Measurements from ENCODE around the gene OR4D9.

Gene OR4D9

GRCh38 chr11:59520741-59521140 lies 9.4 kb downstream of the OR4D9 start:
- no peaks in the 10 kb centered on the region for H3K79me2 ChIP-seq (ENCODE audit: insufficient read depth, low read length)
- no peak for TF ChIP-seq EZH2 (IDR thresholded peaks at IDR 0.05; ENCODE audit: borderline replicate concordance, low read length)
- TF ChIP-seq, protein P1, sequence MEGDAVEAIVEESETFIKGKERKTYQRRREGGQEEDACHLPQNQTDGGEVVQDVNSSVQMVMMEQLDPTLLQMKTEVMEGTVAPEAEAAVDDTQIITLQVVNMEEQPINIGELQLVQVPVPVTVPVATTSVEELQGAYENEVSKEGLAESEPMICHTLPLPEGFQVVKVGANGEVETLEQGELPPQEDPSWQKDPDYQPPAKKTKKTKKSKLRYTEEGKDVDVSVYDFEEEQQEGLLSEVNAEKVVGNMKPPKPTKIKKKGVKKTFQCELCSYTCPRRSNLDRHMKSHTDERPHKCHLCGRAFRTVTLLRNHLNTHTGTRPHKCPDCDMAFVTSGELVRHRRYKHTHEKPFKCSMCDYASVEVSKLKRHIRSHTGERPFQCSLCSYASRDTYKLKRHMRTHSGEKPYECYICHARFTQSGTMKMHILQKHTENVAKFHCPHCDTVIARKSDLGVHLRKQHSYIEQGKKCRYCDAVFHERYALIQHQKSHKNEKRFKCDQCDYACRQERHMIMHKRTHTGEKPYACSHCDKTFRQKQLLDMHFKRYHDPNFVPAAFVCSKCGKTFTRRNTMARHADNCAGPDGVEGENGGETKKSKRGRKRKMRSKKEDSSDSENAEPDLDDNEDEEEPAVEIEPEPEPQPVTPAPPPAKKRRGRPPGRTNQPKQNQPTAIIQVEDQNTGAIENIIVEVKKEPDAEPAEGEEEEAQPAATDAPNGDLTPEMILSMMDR (IDR thresholded peaks at IDR 0.05; ENCODE audit: low read length): no peak
- no peaks in the 10 kb centered on the region for H3K9me3 ChIP-seq (ENCODE audit: low read length)
- no peak overlapping the region for H3K4me3 ChIP-seq (ENCODE audit: low read depth, low read length, poor library complexity, severe bottlenecking)
- H3F3A ChIP-seq (ENCODE audit: insufficient read depth, low read length): no peaks in the 10 kb centered on the region
- no peak overlapping the region for H2AFZ ChIP-seq (ENCODE audit: low read length)
- no peak overlapping the region for H3K27ac ChIP-seq (ENCODE audit: low read depth, low read length, poor library complexity, severe bottlenecking)
- no peaks in the 10 kb centered on the region for H3K9me2 ChIP-seq (ENCODE audit: low read depth, low read length)
- H3K27me3 ChIP-seq (ENCODE audit: insufficient read depth, low read length): no peaks in the 10 kb centered on the region; the same call in 1 of the 2 replicates
- no peaks in the 10 kb centered on the region for H3K4me1 ChIP-seq (ENCODE audit: insufficient read depth, low read length, severe bottlenecking)
- no peaks in the 10 kb centered on the region for H3K36me3 ChIP-seq (ENCODE audit: insufficient read depth, low read length)
- H4K20me1 ChIP-seq (ENCODE audit: insufficient read depth, low read length): no peaks in the 10 kb centered on the region
- no peak overlapping the region for H3K4me2 ChIP-seq (ENCODE audit: low read length)
- no peak overlapping the region for H3K9ac ChIP-seq (ENCODE audit: low read length)

- Histone ChIP-seq H3K27me3 (ENCODE audit: insufficient read depth, low read length) (no peaks in the 10 kb centered on the region; the same call in 1 of the 2 replicates), H3K36me3 (ENCODE audit: insufficient read depth, low read length) (no peaks in the 10 kb centered on the region), H3K4me1 (ENCODE audit: insufficient read depth, low read length, severe bottlenecking) (no peaks in the 10 kb centered on the region), H3K79me2 (ENCODE audit: insufficient read depth, low read length) (no peaks in the 10 kb centered on the region), H3K9ac (ENCODE audit: low read length) (no peak overlapping the region), H2AFZ (ENCODE audit: low read length) (no peak overlapping the region), H3K4me3 (ENCODE audit: low read depth, low read length, poor library complexity, severe bottlenecking) (no peak overlapping the region), H3K9me2 (ENCODE audit: low read depth, low read length) (no peaks in the 10 kb centered on the region), H3K27ac (ENCODE audit: low read depth, low read length, poor library complexity, severe bottlenecking) (no peak overlapping the region), H3K9me3 (ENCODE audit: low read length) (no peaks in the 10 kb centered on the region), H4K20me1 (ENCODE audit: insufficient read depth, low read length) (no peaks in the 10 kb centered on the region), H3F3A (ENCODE audit: insufficient read depth, low read length) (no peaks in the 10 kb centered on the region), H3K4me2 (ENCODE audit: low read length) (no peak overlapping the region)
- TF ChIP-seq, protein P1 (IDR thresholded peaks at IDR 0.05; ENCODE audit: low read length): no peak
- TF ChIP-seq EZH2 (IDR thresholded peaks at IDR 0.05; ENCODE audit: borderline replicate concordance, low read length): no peak
Observed at GRCh38 chr11:59523541-59523940, 12.2 kb downstream of the OR4D9 start.

DNA sequence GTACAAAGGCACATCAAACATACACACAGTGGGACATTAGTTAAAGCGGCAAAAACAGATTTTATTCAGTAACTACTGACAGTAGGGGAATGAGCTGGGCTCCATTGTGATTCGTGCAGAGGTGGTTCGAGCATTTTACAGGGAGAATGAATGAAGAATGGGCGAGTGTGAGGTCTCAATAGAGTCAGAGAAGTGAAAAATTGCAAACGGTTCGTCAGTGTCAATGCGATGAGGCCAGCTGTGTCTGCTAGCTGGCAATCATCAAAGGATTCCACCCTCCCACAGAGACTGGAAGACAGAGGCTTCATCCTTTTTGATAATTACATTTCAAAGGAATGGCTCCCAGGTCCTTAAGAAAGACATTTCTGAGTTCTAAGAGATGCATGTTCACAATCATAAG lies 17.4 kb downstream of the OR4D9 start:
- Histone ChIP-seq H3K36me3 (ENCODE audit: insufficient read depth, low read length) (no peaks in the 10 kb centered on the region), H3K27me3 (ENCODE audit: insufficient read depth, low read length) (no peaks in the 10 kb centered on the region), H3K79me2 (ENCODE audit: insufficient read depth, low read length) (no peaks in the 10 kb centered on the region), H3F3A (ENCODE audit: insufficient read depth, low read length) (no peaks in the 10 kb centered on the region), H3K4me3 (ENCODE audit: low read depth, low read length, poor library complexity, severe bottlenecking) (no peak overlapping the region), H3K9me2 (ENCODE audit: low read depth, low read length) (no peaks in the 10 kb centered on the region), H3K9me3 (ENCODE audit: low read length) (no peaks in the 10 kb centered on the region), H3K4me2 (ENCODE audit: low read length) (no peak overlapping the region), H4K20me1 (ENCODE audit: insufficient read depth, low read length) (no peaks in the 10 kb centered on the region), H3K4me1 (ENCODE audit: insufficient read depth, low read length, severe bottlenecking) (no peaks in the 10 kb centered on the region), H3K27ac (ENCODE audit: low read depth, low read length, poor library complexity, severe bottlenecking) (no peak overlapping the region), H2AFZ (ENCODE audit: low read length) (no peak overlapping the region), H3K9ac (ENCODE audit: low read length) (no peak overlapping the region)
- TF ChIP-seq EZH2 (IDR thresholded peaks at IDR 0.05; ENCODE audit: borderline replicate concordance, low read length): no peak
- TF ChIP-seq, protein P1 (IDR thresholded peaks at IDR 0.05; ENCODE audit: low read length): no peak

All from OCI-LY1 (cell line).